H9 (cell line): ENCODE data around the gene MAP1B. TPM values are rescaled to one million over a fixed set of nuclear protein-coding genes. Genes with fewer than 3 reads are reported as not detected.

ENCODE experiments used
- DNase-seq: peaks from one replicate; pipeline ENCODE4 v3.0.0-alpha.2; 2017
- H2AFZ ChIP-seq: one replicate; pipeline ENCODE4 v1.6.1; 2013; ENCODE audit warnings: mild to moderate bottlenecking, low read length, control low read depth, moderate library complexity
- H2AK5ac ChIP-seq: 2 replicates; pipeline ENCODE4 v1.6.1; 2013; ENCODE audit warnings: low read length, control low read depth, mixed read lengths; ENCODE audit not compliant: insufficient read length
- H2BK120ac ChIP-seq: one replicate; pipeline ENCODE4 v1.6.1; 2013; ENCODE audit warnings: low read depth, mild to moderate bottlenecking, low read length, control low read depth, inconsistent platforms; ENCODE audit not compliant: poor library complexity, severe bottlenecking
- H2BK12ac ChIP-seq: 2 replicates; pipeline ENCODE4 v1.6.1; 2013; ENCODE audit warnings: low read length, control low read depth, mixed read lengths, low read depth; ENCODE audit not compliant: insufficient read length
- H2BK15ac ChIP-seq: 2 replicates; pipeline ENCODE4 v1.6.1; 2013; ENCODE audit warnings: low read depth, low read length, control low read depth
- H2BK20ac ChIP-seq: one replicate; pipeline ENCODE4 v1.6.1; 2013; ENCODE audit warnings: low read depth, mild to moderate bottlenecking, low read length, control low read depth, inconsistent platforms; ENCODE audit not compliant: poor library complexity, severe bottlenecking
- H2BK5ac ChIP-seq: 2 replicates; pipeline ENCODE4 v1.6.1; 2013; ENCODE audit warnings: low read length, control low read depth, mixed read lengths; ENCODE audit not compliant: insufficient read length
- H3K14ac ChIP-seq: 2 replicates; pipeline ENCODE4 v1.6.1; 2013; ENCODE audit warnings: low read length, control low read depth; ENCODE audit not compliant: insufficient read depth
- H3K18ac ChIP-seq: 2 replicates; pipeline ENCODE4 v1.6.1; 2013; ENCODE audit warnings: low read depth, mild to moderate bottlenecking, mixed read lengths, low read length, control low read depth; ENCODE audit not compliant: insufficient read length
- H3K23ac ChIP-seq: 2 replicates; pipeline ENCODE4 v1.6.1; 2013; ENCODE audit warnings: low read length, control low read depth, mixed read lengths, low read depth; ENCODE audit not compliant: insufficient read length
- H3K23me2 ChIP-seq: 2 replicates; pipeline ENCODE4 v1.6.1; 2013; ENCODE audit warnings: low read depth, mild to moderate bottlenecking, mixed read lengths, low read length, control low read depth; ENCODE audit not compliant: insufficient read length, poor library complexity, severe bottlenecking
- H3K27ac ChIP-seq: 2 replicates; pipeline ENCODE4 v1.5.1; 2013; ENCODE audit warnings: low read length, control low read depth, mixed read lengths, low read depth; ENCODE audit not compliant: insufficient read length
- H3K27me3 ChIP-seq: 2 replicates; pipeline ENCODE4 v1.6.1; 2013; ENCODE audit warnings: low read length, control low read depth, inconsistent platforms; ENCODE audit not compliant: insufficient read depth
- H3K4ac ChIP-seq: 2 replicates; pipeline ENCODE4 v1.6.1; 2013; ENCODE audit warnings: low read depth, mild to moderate bottlenecking, control low read depth, inconsistent platforms, low read length, moderate library complexity
- H3K4me1 ChIP-seq: 2 replicates; pipeline ENCODE4 v1.6.1; 2013; ENCODE audit warnings: low read length, control low read depth, inconsistent platforms; ENCODE audit not compliant: insufficient read depth
- H3K4me2 ChIP-seq: 2 replicates; pipeline ENCODE4 v1.6.1; 2013; ENCODE audit warnings: low read length, control low read depth, mixed read lengths; ENCODE audit not compliant: insufficient read length, insufficient read depth
- H3K56ac ChIP-seq: 2 replicates; pipeline ENCODE4 v1.6.1; 2013; ENCODE audit warnings: low read depth, mild to moderate bottlenecking, mixed read lengths, low read length, control low read depth; ENCODE audit not compliant: insufficient read length
- H3K79me1 ChIP-seq: 2 replicates; pipeline ENCODE4 v1.6.1; 2013; ENCODE audit warnings: low read depth, mild to moderate bottlenecking, moderate library complexity, low read length, control low read depth, inconsistent platforms; ENCODE audit not compliant: insufficient read depth, poor library complexity, severe bottlenecking
- H3K79me2 ChIP-seq: 2 replicates; pipeline ENCODE4 v1.6.1; 2013; ENCODE audit warnings: low read length, control low read depth, inconsistent platforms; ENCODE audit not compliant: insufficient read depth
- H3K9ac ChIP-seq: 2 replicates; pipeline ENCODE4 v1.6.1; 2013; ENCODE audit warnings: low read length, control low read depth, mixed read lengths; ENCODE audit not compliant: insufficient read length; ENCODE audit errors: extremely low read depth
- H3K9me3 ChIP-seq: one replicate; pipeline ENCODE4 v1.6.1; 2013; ENCODE audit warnings: low read depth, low read length, inconsistent platforms; ENCODE audit not compliant: control insufficient read depth
- H3T11ph ChIP-seq: one replicate; pipeline ENCODE4 v1.6.1; 2013; ENCODE audit warnings: mild to moderate bottlenecking, low read length, control low read depth, inconsistent platforms
- H4K20me1 ChIP-seq: one replicate; pipeline ENCODE4 v1.6.1; 2013; ENCODE audit not compliant: control insufficient read depth, insufficient read length, insufficient read depth
- H4K5ac ChIP-seq: 2 replicates; pipeline ENCODE4 v1.6.1; 2013; ENCODE audit warnings: low read depth, mild to moderate bottlenecking, mixed read lengths, low read length, control low read depth; ENCODE audit not compliant: insufficient read length
- H4K8ac ChIP-seq: replicated peaks from 2 replicates; pipeline ENCODE4 v1.6.1; 2013; ENCODE audit warnings: low read length, control low read depth, mixed read lengths, low read depth; ENCODE audit not compliant: insufficient read length
- H4K91ac ChIP-seq: 2 replicates; pipeline ENCODE4 v1.6.1; 2013; ENCODE audit warnings: low read depth, mild to moderate bottlenecking, moderate library complexity, mixed read lengths, low read length, control low read depth; ENCODE audit not compliant: insufficient read length
- H3K27ac Mint-ChIP-seq, 3 experiments: 2 replicates in 2 of 3; 3 replicates in 1 of 3; pipeline ENCODE4 v1.8.0; 2020 to 2021; ENCODE audit warnings: mixed read lengths in 3 of 3, mild to moderate bottlenecking in 1 of 3, moderate library complexity in 1 of 3
- H3K27me3 Mint-ChIP-seq: 2 replicates; pipeline ENCODE4 v1.8.0; 2021; ENCODE audit warnings: low read depth, mild to moderate bottlenecking, moderate library complexity, mixed read lengths
- H3K36me3 Mint-ChIP-seq, 3 experiments: 2 replicates in 2 of 3; 3 replicates in 1 of 3; pipeline ENCODE4 v1.8.0; 2020 to 2021; ENCODE audit warnings: low read depth in 3 of 3, mixed read lengths in 3 of 3; ENCODE audit not compliant: insufficient read depth in 1 of 3
- H3K4me1 Mint-ChIP-seq, 2 experiments: 2 replicates each; pipeline ENCODE4 v1.8.0; 2020; ENCODE audit warnings: mixed read lengths in 2 of 2
- H3K4me3 Mint-ChIP-seq, 2 experiments: 2 replicates in 1 of 2; 3 replicates in 1 of 2; pipeline ENCODE4 v1.8.0; 2020 to 2021; ENCODE audit warnings: mild to moderate bottlenecking in 2 of 2, mixed read lengths in 2 of 2, moderate library complexity in 1 of 2
- H3K9me3 Mint-ChIP-seq, 2 experiments: 2 replicates in 1 of 2; 3 replicates in 1 of 2; pipeline ENCODE4 v1.8.0; 2020; ENCODE audit warnings: mild to moderate bottlenecking in 2 of 2, mixed read lengths in 2 of 2, moderate library complexity in 1 of 2
- WGBS: extraction: QIAGEN DNeasy Blood & Tissue Kit; methylation state at CpG from one replicate; pipeline ENCODE4 v1.1.7; 2013; ENCODE audit warnings: missing lambda C conversion rate, low lambda C conversion rate, mixed read lengths; ENCODE audit not compliant: insufficient read length; ENCODE audit errors: extremely low coverage; 5-methylcytosine and 5-hydroxymethylcytosine counted together
- total RNA-seq: library from RNA; stranded (reverse); gene quantifications from 2 replicates; pipeline ENCODE4 v1.2.1, GENCODE V29; 2021
- TF ChIP-seq, protein P1 (sequence below): fragments of 200-600 bp; sonication (generic); conservative IDR thresholded peaks from 3 replicates; pipeline ENCODE4 v1.8.0; 2021; ENCODE audit warnings: antibody characterized with exemption, mild to moderate bottlenecking

MAP1B gene
- total RNA-seq, 1 experiment from 2014 or later, result 67.5 TPM

GRCh38 chr5:72106817-72107130 lies 501 bp upstream of the MAP1B start:
- peak overlapping the region; percentile 93 for H3K14ac ChIP-seq
- no peak for DNase-seq
- H3T11ph ChIP-seq, result no peak overlapping the region
- H3K36me3 Mint-ChIP-seq, result peaks cover 2 to 16% (median 4%) of the 10 kb centered on the region in 3 experiments; a peak in 5 of 7 replicates
- no peaks in the 10 kb centered on the region for H3K79me1 ChIP-seq
- peak overlapping the region; percentile 55 for H3K4me2 ChIP-seq
- peaks cover 29 to 33% of the 10 kb centered on the region in 2 experiments for H3K4me1 Mint-ChIP-seq
- no peaks in the 10 kb centered on the region; the same call in 1 of the 2 replicates for H3K27me3 Mint-ChIP-seq
- H4K20me1 ChIP-seq, result no peaks in the 10 kb centered on the region
- H3K4ac ChIP-seq, result no peak overlapping the region
- H4K5ac ChIP-seq, result peak overlapping the region; percentile 29
- H2BK5ac ChIP-seq, result no peak overlapping the region
- H3K9me3 Mint-ChIP-seq, result no peaks in the 10 kb centered on the region
- peak overlapping the region; percentile 67 for H3K9ac ChIP-seq
- H3K9me3 ChIP-seq, result no peaks in the 10 kb centered on the region
- no peaks in the 10 kb centered on the region for H3K27me3 ChIP-seq
- H3K18ac ChIP-seq, result peak overlapping the region; percentile 95
- no peak overlapping the region for H4K91ac ChIP-seq
- no CpG with 5 or more reads among the region's 11 CpGs for WGBS
- H2BK12ac ChIP-seq, result no peak overlapping the region
- no peak overlapping the region for H2AK5ac ChIP-seq
- peak overlapping the region; percentile 59 for H3K27ac ChIP-seq
- TF ChIP-seq, protein P1, sequence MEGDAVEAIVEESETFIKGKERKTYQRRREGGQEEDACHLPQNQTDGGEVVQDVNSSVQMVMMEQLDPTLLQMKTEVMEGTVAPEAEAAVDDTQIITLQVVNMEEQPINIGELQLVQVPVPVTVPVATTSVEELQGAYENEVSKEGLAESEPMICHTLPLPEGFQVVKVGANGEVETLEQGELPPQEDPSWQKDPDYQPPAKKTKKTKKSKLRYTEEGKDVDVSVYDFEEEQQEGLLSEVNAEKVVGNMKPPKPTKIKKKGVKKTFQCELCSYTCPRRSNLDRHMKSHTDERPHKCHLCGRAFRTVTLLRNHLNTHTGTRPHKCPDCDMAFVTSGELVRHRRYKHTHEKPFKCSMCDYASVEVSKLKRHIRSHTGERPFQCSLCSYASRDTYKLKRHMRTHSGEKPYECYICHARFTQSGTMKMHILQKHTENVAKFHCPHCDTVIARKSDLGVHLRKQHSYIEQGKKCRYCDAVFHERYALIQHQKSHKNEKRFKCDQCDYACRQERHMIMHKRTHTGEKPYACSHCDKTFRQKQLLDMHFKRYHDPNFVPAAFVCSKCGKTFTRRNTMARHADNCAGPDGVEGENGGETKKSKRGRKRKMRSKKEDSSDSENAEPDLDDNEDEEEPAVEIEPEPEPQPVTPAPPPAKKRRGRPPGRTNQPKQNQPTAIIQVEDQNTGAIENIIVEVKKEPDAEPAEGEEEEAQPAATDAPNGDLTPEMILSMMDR, result no peak
- H3K4me1 ChIP-seq, result peaks cover 9% of the 10 kb centered on the region; the same call in 1 of the 2 replicates
- H3K4me3 Mint-ChIP-seq, result peak overlapping the region; percentile 86 to 96
- H2BK20ac ChIP-seq, result no peak overlapping the region
- H3K23me2 ChIP-seq, result peaks cover 10% of the 10 kb centered on the region
- H2BK120ac ChIP-seq, result no peak overlapping the region
- no peak overlapping the region for H2BK15ac ChIP-seq
- peak overlapping the region; percentile 95 to 98 (median 97) for H3K27ac Mint-ChIP-seq
- no peak overlapping the region for H3K23ac ChIP-seq
- H2AFZ ChIP-seq, result no peak overlapping the region
- peaks cover 12% of the 10 kb centered on the region for H3K79me2 ChIP-seq
- no peak overlapping the region for H4K8ac ChIP-seq
- no peak overlapping the region for H3K56ac ChIP-seq
